Measurements from ENCODE around the gene RCAN3. TPM values are rescaled to one million over a fixed set of nuclear protein-coding genes. Genes with fewer than 3 reads are reported as not detected.
"Not testable (repeated sequence)": the region's sequence is repeated elsewhere in the genome, so short reads cannot be mapped to it uniquely, and the experiment has no call there.

The RCAN3 gene
- total RNA-seq, 4 donors from 2014 or later: 5.4 to 15.7 (median 9.3) TPM

- Histone ChIP-seq H3K27me3 (no peaks in the 10 kb centered on the region), H3K4me1 (no peaks in the 10 kb centered on the region), H3K27ac (no peak overlapping the region), H3K9me3 (no peaks in the 10 kb centered on the region), H3K4me3 (no peak overlapping the region), H3K36me3 (peaks cover 0 to 86% (median 0%) of the 10 kb centered on the region in 3 donors)
- TF ChIP-seq POLR2A (IDR thresholded peaks at IDR 0.05): no peak
- no peak for TF ChIP-seq CTCF (IDR thresholded peaks at IDR 0.05)
- no peak for DNase-seq
These were observed 42.9 kb upstream of the RCAN3 start for GRCh38 chr1:24459551-24460266.

GRCh38 chr1:24462128-24462527 is 40.5 kb upstream of the RCAN3 start:
- not testable (repeated sequence) for DNase-seq, H3K4me1 ChIP-seq, H3K27ac ChIP-seq, H3K9me3 ChIP-seq, H3K27me3 ChIP-seq, H3K4me3 ChIP-seq
- H3K36me3 ChIP-seq: peaks cover 0 to 79% (median 0%) of the 10 kb centered on the region in 3 donors

- TF ChIP-seq CTCF (IDR thresholded peaks at IDR 0.05): no peak
- no peak overlapping the region for H3K27ac ChIP-seq
These were observed 38.6 kb upstream of the RCAN3 start for GRCh38 chr1:24463776-24464735.

GRCh38 chr1:24465099-24465498 is 37.5 kb upstream of the RCAN3 start:
- Histone ChIP-seq H3K4me1 (no peaks in the 10 kb centered on the region), H3K9me3 (no peaks in the 10 kb centered on the region), H3K36me3 (peaks cover 0 to 53% (median 0%) of the 10 kb centered on the region in 3 donors), H3K4me3 (no peak overlapping the region), H3K27ac (no peak overlapping the region), H3K27me3 (no peaks in the 10 kb centered on the region)
- TF ChIP-seq CTCF (IDR thresholded peaks at IDR 0.05) (no peak), POLR2A (IDR thresholded peaks at IDR 0.05) (no peak)
- DNase-seq: no peak

More at GRCh38 chr1:24463776-24464735, 38.6 kb upstream of the RCAN3 start:
- H3K9me3 ChIP-seq: no peaks in the 10 kb centered on the region
- H3K36me3 ChIP-seq: peaks cover 0 to 64% (median 0%) of the 10 kb centered on the region in 3 donors
- no peak overlapping the region for H3K4me3 ChIP-seq
- H3K4me1 ChIP-seq: no peaks in the 10 kb centered on the region
- DNase-seq: no peak
- H3K27me3 ChIP-seq: no peaks in the 10 kb centered on the region

GRCh38 chr1:24465638-24466037 is 37.0 kb upstream of the RCAN3 start:
- Histone ChIP-seq H3K27ac (no peak overlapping the region), H3K36me3 (peaks cover 0 to 48% (median 0%) of the 10 kb centered on the region in 3 donors)

More at GRCh38 chr1:24465638-24466037, 37.0 kb upstream of the RCAN3 start:
- no peak overlapping the region for H3K4me3 ChIP-seq
- H3K4me1 ChIP-seq: no peaks in the 10 kb centered on the region
- no peaks in the 10 kb centered on the region for H3K27me3 ChIP-seq
- TF ChIP-seq POLR2A (IDR thresholded peaks at IDR 0.05): no peak
- TF ChIP-seq CTCF (IDR thresholded peaks at IDR 0.05): no peak
- H3K9me3 ChIP-seq: no peaks in the 10 kb centered on the region
- DNase-seq: no peak

Measured in Peyer's patch (tissue), 4 donors.